Brain microvascular endothelial cell (primary cell): ENCODE measurements around the gene MYOG.
A peak's percentile ranks its signal among the peaks of the same experiment; 100 is the strongest.

Source experiments
- DNase-seq: peaks from one replicate; pipeline ENCODE4 v3.0.0-alpha.2; 2020
- H3K27ac ChIP-seq: fragments of 250-450 bp; sonication (Bioruptor Pico); 2 replicates; pipeline ENCODE4 v1.5.1; 2020; ENCODE audit warnings: mild to moderate bottlenecking, moderate library complexity
- H3K27me3 ChIP-seq: fragments of 250-450 bp; sonication (Bioruptor Pico); replicated peaks from 2 replicates; pipeline ENCODE4 v1.5.1; 2020; ENCODE audit warnings: mild to moderate bottlenecking
- H3K36me3 ChIP-seq: fragments of 250-450 bp; sonication (Bioruptor Pico); replicated peaks from 2 replicates; pipeline ENCODE4 v1.5.1; 2020; ENCODE audit warnings: mild to moderate bottlenecking
- H3K4me3 ChIP-seq: 2 replicates; pipeline ENCODE4 v1.5.1; 2011; ENCODE audit warnings: low read depth, mild to moderate bottlenecking, control low read depth, low read length, moderate library complexity
- CTCF ChIP-seq: IDR thresholded peaks from 2 replicates; pipeline ENCODE4 v1.5.1; 2011; ENCODE audit warnings: low read depth, mild to moderate bottlenecking, moderate library complexity, low read length, control low read depth, inconsistent platforms; ENCODE audit errors: missing control alignments
- in situ Hi-C: cut with HindIII; loops from 2 replicates; pipeline ENCODE4 v1.10.0; 2017; ENCODE audit warnings: low sequenced_read_pairs, low pct_ligation_motif_present

Gene MYOG

GRCh38 chr1:203038891-203039608, 46.8 kb downstream of the MYOG start:
- TF ChIP-seq CTCF: peak; percentile 96
- no peak overlapping the region for H3K4me3 ChIP-seq
- in situ Hi-C loops: no loop called here

GRCh38 chr1:203038217-203038741, 47.5 kb downstream of the MYOG start:
- no peak overlapping the region for H3K27ac ChIP-seq
- in situ Hi-C loops: no loop called here
- no peaks in the 10 kb centered on the region for H3K36me3 ChIP-seq
- TF ChIP-seq CTCF: peak; percentile 11
- peak; percentile 32 for DNase-seq
- no peak overlapping the region for H3K4me3 ChIP-seq
- no peaks in the 10 kb centered on the region for H3K27me3 ChIP-seq

More at GRCh38 chr1:203038891-203039608, 46.8 kb downstream of the MYOG start:
- Histone ChIP-seq H3K36me3 (no peaks in the 10 kb centered on the region), H3K27ac (no peak overlapping the region), H3K27me3 (no peaks in the 10 kb centered on the region)
- peak; percentile 49 for DNase-seq

- DNase-seq: no peak
- no peak for TF ChIP-seq CTCF
- no peaks in the 10 kb centered on the region for H3K27me3 ChIP-seq
- no peak overlapping the region for H3K4me3 ChIP-seq
- no peaks in the 10 kb centered on the region for H3K36me3 ChIP-seq
- in situ Hi-C loops: no loop called here
- H3K27ac ChIP-seq: no peak overlapping the region
Measured at GRCh38 chr1:203037509-203038190, 48.2 kb downstream of the MYOG start.

GRCh38 chr1:203036537-203036936, 49.3 kb downstream of the MYOG start:
- Histone ChIP-seq H3K36me3 (no peaks in the 10 kb centered on the region), H3K4me3 (no peak overlapping the region), H3K27me3 (no peaks in the 10 kb centered on the region), H3K27ac (no peak overlapping the region)
- in situ Hi-C loops: no loop called here
- TF ChIP-seq CTCF: no peak
- no peak for DNase-seq

GRCh38 chr1:203036135-203036534, 49.7 kb downstream of the MYOG start:
- in situ Hi-C loops: no loop called here
- no peak overlapping the region for H3K4me3 ChIP-seq
- no peak for TF ChIP-seq CTCF
- no peak for DNase-seq
- no peak overlapping the region for H3K27ac ChIP-seq
- H3K27me3 ChIP-seq: no peaks in the 10 kb centered on the region
- no peaks in the 10 kb centered on the region for H3K36me3 ChIP-seq
